SK-MEL-5 (cell line): Measurements from ENCODE around the gene MAD1L1. TPM values are rescaled to one million over a fixed set of nuclear protein-coding genes. Genes with fewer than 3 reads are reported as not detected.

Source experiments
- DNase-seq: peaks from one replicate; pipeline ENCODE4 v3.0.0-alpha.2; 2016; ENCODE audit warnings: low read depth, low spot score
- in situ Hi-C: cut with HindIII; loops from 2 replicates; pipeline ENCODE4 v1.10.0; 2016; ENCODE audit warnings: low sequenced_read_pairs, high pct_unique_total_duplicates, low pct_unique_long_range_greater_than_20kb
- total RNA-seq: library from RNA; depleted of rRNA; stranded (reverse); fragments of >200 nt; shearing (Covaris generic); gene quantifications from 2 replicates; pipeline ENCODE4 v1.2.3, GENCODE V29; 2014

The MAD1L1 gene
- total RNA-seq, 1 experiment from 2014 or later = 204 TPM

GRCh38 chr7:2019711-2020511, 212.8 kb downstream of the MAD1L1 start:
- in situ Hi-C loops = no loop called here
- no peak for DNase-seq

GRCh38 chr7:2019461-2019710, 213.4 kb downstream of the MAD1L1 start:
- in situ Hi-C loops = no loop called here
- DNase-seq = no peak

- DNase-seq = no peak
These were observed 213.9 kb downstream of the MAD1L1 start for GRCh38 chr7:2018569-2019460.

GRCh38 chr7:2017914-2018568, 214.7 kb downstream of the MAD1L1 start:
- no peak for DNase-seq
- in situ Hi-C loops = no loop called here

More at GRCh38 chr7:2018569-2019460, 213.9 kb downstream of the MAD1L1 start:
- in situ Hi-C loops = no loop called here

- no peak for DNase-seq
- in situ Hi-C loops = no loop called here
These were observed 215.3 kb downstream of the MAD1L1 start for GRCh38 chr7:2017481-2017891.

GRCh38 chr7:2016761-2017480, 215.8 kb downstream of the MAD1L1 start:
- in situ Hi-C loops = no loop called here
- no peak for DNase-seq

- in situ Hi-C loops = no loop called here
- no peak for DNase-seq
These were observed 216.6 kb downstream of the MAD1L1 start for GRCh38 chr7:2016021-2016631.

- in situ Hi-C loops = no loop called here
- no peak for DNase-seq
These were observed 217.4 kb downstream of the MAD1L1 start for GRCh38 chr7:2015251-2015871.

GRCh38 chr7:2014391-2015241, 218.1 kb downstream of the MAD1L1 start:
- in situ Hi-C loops = no loop called here
- no peak for DNase-seq

GRCh38 chr7:2013381-2014311, 219.1 kb downstream of the MAD1L1 start:
- no peak for DNase-seq
- in situ Hi-C loops = no loop called here

GRCh38 chr7:2012981-2013380, 219.8 kb downstream of the MAD1L1 start:
- in situ Hi-C loops = no loop called here

GRCh38 chr7:2012044-2012900, 220.5 kb downstream of the MAD1L1 start:
- DNase-seq = no peak
- in situ Hi-C loops = no loop called here

More at GRCh38 chr7:2012981-2013380, 219.8 kb downstream of the MAD1L1 start:
- DNase-seq = no peak

- in situ Hi-C loops = no loop called here
- DNase-seq = no peak
These were observed 221.3 kb downstream of the MAD1L1 start for GRCh38 chr7:2011266-2012043.
